ENCODE measurements around the gene TRAM2.

DNA sequence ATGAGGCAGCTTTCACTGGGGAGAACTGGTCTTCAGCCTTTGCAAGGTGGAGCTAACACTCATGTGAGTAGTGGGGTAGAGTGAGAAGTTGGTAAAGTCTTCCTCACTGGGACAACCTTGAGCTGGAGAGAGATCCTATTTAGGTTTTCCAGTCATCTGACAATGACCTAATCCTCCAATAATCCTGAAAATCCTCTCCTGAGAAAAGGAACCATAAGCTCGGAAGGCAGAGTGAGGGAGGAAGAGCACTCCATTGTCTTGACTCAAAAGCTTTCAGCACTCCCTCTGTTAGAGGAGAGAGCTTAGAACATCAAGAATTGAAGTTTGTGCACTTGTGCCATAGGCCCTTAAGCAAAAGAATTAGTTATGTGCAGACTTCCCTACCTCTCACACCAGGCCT is 77.8 kb downstream of the TRAM2 start:
- TF ChIP-seq CTCF (conservative IDR thresholded peaks at IDR 0.05; ENCODE audit: low read depth, low read length): no peak
- TF ChIP-seq RAD21 (IDR thresholded peaks at IDR 0.05; ENCODE audit: low read length): no peak
- TF ChIP-seq MXI1 (IDR thresholded peaks at IDR 0.05; ENCODE audit: borderline replicate concordance, low read depth, low read length): no peak
- TF ChIP-seq, protein P1, sequence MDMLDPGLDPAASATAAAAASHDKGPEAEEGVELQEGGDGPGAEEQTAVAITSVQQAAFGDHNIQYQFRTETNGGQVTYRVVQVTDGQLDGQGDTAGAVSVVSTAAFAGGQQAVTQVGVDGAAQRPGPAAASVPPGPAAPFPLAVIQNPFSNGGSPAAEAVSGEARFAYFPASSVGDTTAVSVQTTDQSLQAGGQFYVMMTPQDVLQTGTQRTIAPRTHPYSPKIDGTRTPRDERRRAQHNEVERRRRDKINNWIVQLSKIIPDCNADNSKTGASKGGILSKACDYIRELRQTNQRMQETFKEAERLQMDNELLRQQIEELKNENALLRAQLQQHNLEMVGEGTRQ (IDR thresholded peaks at IDR 0.05; ENCODE audit: low read depth, low read length): no peak
- no peak for TF ChIP-seq POLR2A (IDR thresholded peaks at IDR 0.05; ENCODE audit: low read depth, low read length)
- TF ChIP-seq SMC3 (IDR thresholded peaks at IDR 0.05; ENCODE audit: low read depth, low read length): no peak

All from IMR-90 (cell line).